ENCODE results near the gene PPFIBP2.
"Not testable (repeated sequence)": the region's sequence is repeated elsewhere in the genome, so short reads cannot be mapped to it uniquely, and the experiment has no call there.

The PPFIBP2 gene

GRCh38 chr11:7499081-7499480 lies 14.7 kb upstream of the PPFIBP2 start:
- DNase-seq (ENCODE audit: low spot score) = no peak

GRCh38 chr11:7500251-7500650 lies 13.5 kb upstream of the PPFIBP2 start:
- no peak for DNase-seq (ENCODE audit: low spot score)

GRCh38 chr11:7501251-7501650 lies 12.5 kb upstream of the PPFIBP2 start:
- no peak for DNase-seq (ENCODE audit: low spot score)

GRCh38 chr11:7501894-7502293 lies 11.9 kb upstream of the PPFIBP2 start:
- no peak for DNase-seq (ENCODE audit: low spot score)

- DNase-seq (ENCODE audit: low spot score) = no peak
These were observed 7.6 kb upstream of the PPFIBP2 start for GRCh38 chr11:7506243-7506642.

GRCh38 chr11:7508087-7508486 lies 5.7 kb upstream of the PPFIBP2 start:
- DNase-seq (ENCODE audit: low spot score) = no peak

- no peak for DNase-seq (ENCODE audit: low spot score)
These were observed 3.8 kb upstream of the PPFIBP2 start for GRCh38 chr11:7509966-7510365.

- DNase-seq (ENCODE audit: low spot score) = no peak
These were observed 2.4 kb upstream of the PPFIBP2 start for GRCh38 chr11:7511401-7511800.

GRCh38 chr11:7512525-7513233 lies 1.1 kb upstream of the PPFIBP2 start:
- peak; percentile 86 for DNase-seq (ENCODE audit: low spot score)

- peak; percentile 45 for DNase-seq (ENCODE audit: low spot score)
These were observed 346 bp downstream of the PPFIBP2 start for GRCh38 chr11:7514099-7514591.

GRCh38 chr11:7515447-7515886 lies 1.7 kb downstream of the PPFIBP2 start:
- no peak for DNase-seq (ENCODE audit: low spot score)

- no peak for DNase-seq (ENCODE audit: low spot score)
These were observed 2.7 kb downstream of the PPFIBP2 start for GRCh38 chr11:7516475-7516874.

- not testable (repeated sequence) for DNase-seq (ENCODE audit: low spot score)
These were observed 3.9 kb downstream of the PPFIBP2 start for GRCh38 chr11:7517743-7518142.

- no peak for DNase-seq (ENCODE audit: low spot score)
These were observed 5.2 kb downstream of the PPFIBP2 start for GRCh38 chr11:7518811-7519562.

GRCh38 chr11:7520011-7520942 lies 6.5 kb downstream of the PPFIBP2 start:
- peak; percentile 44 for DNase-seq (ENCODE audit: low spot score)

GRCh38 chr11:7520981-7521487 lies 7.2 kb downstream of the PPFIBP2 start:
- DNase-seq (ENCODE audit: low spot score) = no peak

- no peak for DNase-seq (ENCODE audit: low spot score)
These were observed 8.3 kb downstream of the PPFIBP2 start for GRCh38 chr11:7522121-7522520.

GRCh38 chr11:7522546-7522945 lies 8.7 kb downstream of the PPFIBP2 start:
- no peak for DNase-seq (ENCODE audit: low spot score)

- DNase-seq (ENCODE audit: low spot score) = no peak
These were observed 9.8 kb downstream of the PPFIBP2 start for GRCh38 chr11:7523416-7524210.

- DNase-seq (ENCODE audit: low spot score) = no peak
These were observed 10.8 kb downstream of the PPFIBP2 start for GRCh38 chr11:7524462-7525235.
